Measurements from ENCODE around the gene KYNU.
"Not testable (repeated sequence)": the region's sequence is repeated elsewhere in the genome, so short reads cannot be mapped to it uniquely, and the experiment has no call there.

KYNU gene

GRCh38 chr2:142920571-142920970, 43.1 kb downstream of the KYNU start:
- no peak for DNase-seq

GRCh38 chr2:142926445-142926844, 49.0 kb downstream of the KYNU start:
- DNase-seq, result no peak

GRCh38 chr2:142930835-142931398, 53.5 kb downstream of the KYNU start:
- DNase-seq, result no peak

- DNase-seq, result no peak
Observed at GRCh38 chr2:142933916-142934315, 56.5 kb downstream of the KYNU start.

- no peak for DNase-seq
Observed at GRCh38 chr2:142935563-142936089, 58.2 kb downstream of the KYNU start.

GRCh38 chr2:142936629-142937028, 59.2 kb downstream of the KYNU start:
- DNase-seq, result no peak

- DNase-seq, result no peak
Observed at GRCh38 chr2:142937347-142937746, 59.9 kb downstream of the KYNU start.

GRCh38 chr2:142938240-142938639, 60.8 kb downstream of the KYNU start:
- no peak for DNase-seq

GRCh38 chr2:142940606-142941223, 63.3 kb downstream of the KYNU start:
- no peak for DNase-seq

GRCh38 chr2:142942690-142943089, 65.2 kb downstream of the KYNU start:
- DNase-seq, result no peak

- no peak for DNase-seq
Observed at GRCh38 chr2:142944264-142944663, 66.8 kb downstream of the KYNU start.

- DNase-seq, result no peak
Observed at GRCh38 chr2:142944721-142945120, 67.3 kb downstream of the KYNU start.

GRCh38 chr2:142946941-142947340, 69.5 kb downstream of the KYNU start:
- no peak for DNase-seq

GRCh38 chr2:142948723-142949122, 71.3 kb downstream of the KYNU start:
- DNase-seq, result not testable (repeated sequence)

GRCh38 chr2:142950323-142950722, 72.9 kb downstream of the KYNU start:
- DNase-seq, result not testable (repeated sequence)

GRCh38 chr2:142951190-142952007, 73.9 kb downstream of the KYNU start:
- DNase-seq, result no peak

GRCh38 chr2:142952018-142952417, 74.6 kb downstream of the KYNU start:
- DNase-seq, result no peak

- no peak for DNase-seq
Observed at GRCh38 chr2:142952793-142953494, 75.5 kb downstream of the KYNU start.

- no peak for DNase-seq
Observed at GRCh38 chr2:142954493-142954892, 77.0 kb downstream of the KYNU start.

- no peak for DNase-seq
Observed at GRCh38 chr2:142957144-142957543, 79.7 kb downstream of the KYNU start.

- DNase-seq, result no peak
Observed at GRCh38 chr2:142961202-142961601, 83.7 kb downstream of the KYNU start.

GRCh38 chr2:142965443-142965842, 88.0 kb downstream of the KYNU start:
- no peak for DNase-seq

GRCh38 chr2:142966284-142966683, 88.8 kb downstream of the KYNU start:
- DNase-seq, result no peak
